K562 (cell line): ENCODE data around the gene SND1. TPM values are rescaled to one million over a fixed set of nuclear protein-coding genes. Genes with fewer than 3 reads are reported as not detected.

Experiments used
- CBFA2T2 ChIP-seq: fragments of 450-650 bp; conservative IDR thresholded peaks from 2 replicates; pipeline ENCODE4 v1.6.1; 2017; ENCODE audit warnings: mild to moderate bottlenecking
- HBP1 ChIP-seq: fragments of 450-650 bp; formaldehyde crosslinking; IDR thresholded peaks from 2 replicates; pipeline ENCODE4 v1.4.0; 2022; ENCODE audit warnings: missing genetic modification characterization
- HDAC3 ChIP-seq: fragments of 450-650 bp; IDR thresholded peaks from 2 replicates; pipeline ENCODE4 v1.6.1; 2018; ENCODE audit warnings: borderline replicate concordance, mild to moderate bottlenecking, moderate library complexity; ENCODE audit not compliant: partially characterized antibody
- MTF1 ChIP-seq: fragments of 250-450 bp; sonication (Bioruptor Pico); IDR thresholded peaks from 2 replicates; pipeline ENCODE4 v1.9.0; 2021; ENCODE audit warnings: moderate library complexity, mild to moderate bottlenecking, inconsistent platforms, borderline replicate concordance
- OTX1 ChIP-seq: fragments of 450-650 bp; formaldehyde crosslinking; IDR thresholded peaks from 2 replicates; pipeline ENCODE4 v1.4.0; 2022; ENCODE audit warnings: mild to moderate bottlenecking
- POLR2AphosphoS5 ChIP-seq: IDR thresholded peaks from 2 replicates; pipeline ENCODE4 v1.6.1; 2011; ENCODE audit warnings: mild to moderate bottlenecking, low read depth, low read length, moderate library complexity; ENCODE audit not compliant: control insufficient read depth, insufficient read depth
- U2AF2 ChIP-seq: fragments of 200-400 bp; formaldehyde crosslinking; optimal IDR thresholded peaks from 2 replicates; pipeline ENCODE3; 2017; ENCODE audit warnings: low read depth, mild to moderate bottlenecking, low read length
- ZFP1 ChIP-seq: fragments of 450-650 bp; formaldehyde crosslinking; IDR thresholded peaks from 2 replicates; pipeline ENCODE4 v1.4.0; 2020; ENCODE audit warnings: mild to moderate bottlenecking, mixed read lengths
- ZNF561 ChIP-seq: fragments of 450-650 bp; formaldehyde crosslinking; conservative IDR thresholded peaks from 2 replicates; pipeline ENCODE4 v1.4.0; 2020; ENCODE audit warnings: mild to moderate bottlenecking, moderate library complexity
- polyA plus RNA-seq, 8 experiments: library from polyadenylated mRNA; depleted of rRNA in 4 of 8; stranded (reverse) in 5 of 8; unstranded in 3 of 8; fragments of >200 nt; fragmentation: Nextera tagmentation in 2 of 8; fragmentation: Illumina TruSeq in 1 of 8; extraction: Ambion mirVana in 2 of 8; extraction: Trizol in 1 of 8; gene quantifications; 2 replicates each; pipeline versions ENCODE4 v1.2.1 to v1.2.3, GENCODE V29; 2011 to 2014; ENCODE audit warnings: inconsistent platforms in 1 of 8, missing spikeins in 1 of 8
- total RNA-seq, 7 experiments: library from RNA; depleted of rRNA in 6 of 7; stranded (reverse); fragments of >200 nt in 6 of 7; fragmentation: Illumina TruSeq in 2 of 7; extraction: Trizol in 2 of 7; gene quantifications; 2 replicates each; pipeline versions ENCODE4 v1.2.1 to v1.2.3, GENCODE V29; 2011 to 2021; ENCODE audit warnings: low replicate concordance in 1 of 7
- TF ChIP-seq, protein P1 (sequence below), 3 experiments: fragments of 200-800 bp in 1 of 3; sonication (Bioruptor generic) in 1 of 3; sonication (generic) in 1 of 3; formaldehyde crosslinking in 1 of 3; IDR thresholded peaks; 2 replicates each; pipeline versions ENCODE4 v1.6.1 to v1.8.0; 2016 to 2022; ENCODE audit warnings: mild to moderate bottlenecking in 2 of 3, missing compliant biosample characterization in 2 of 3, missing genetic modification characterization in 2 of 3, missing genetic modification reagents in 1 of 3
- TF ChIP-seq, protein P2 (sequence below): fragments of 450-650 bp; IDR thresholded peaks from 2 replicates; pipeline ENCODE4 v1.6.1; 2016; ENCODE audit warnings: mild to moderate bottlenecking, moderate library complexity

Gene SND1
- total and polyA plus RNA-seq, 9 of the 15 experiments (the other 6 are each of a cell fraction or from before 2014, with no cell fraction given) = 46.5 to 307 (median 191) TPM

- TF ChIP-seq, protein P1, sequence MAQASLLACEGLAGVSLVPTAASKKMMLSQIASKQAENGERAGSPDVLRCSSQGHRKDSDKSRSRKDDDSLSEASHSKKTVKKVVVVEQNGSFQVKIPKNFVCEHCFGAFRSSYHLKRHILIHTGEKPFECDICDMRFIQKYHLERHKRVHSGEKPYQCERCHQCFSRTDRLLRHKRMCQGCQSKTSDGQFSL (CRISPR knock-in tag; IDR thresholded peaks at IDR 0.05) = peak; percentile 52; the same call in 1 of the 2 replicates
- TF ChIP-seq, protein P1 (tag; IDR thresholded peaks at IDR 0.05) = no peak
- TF ChIP-seq MTF1 (CRISPR knock-in tag) (no peak), CBFA2T2 (peak; percentile 74), U2AF2 (no peak), OTX1 (CRISPR knock-in tag) (no peak), HBP1 (CRISPR knock-in tag) (no peak; the same call in 1 of the 2 replicates), POLR2AphosphoS5 (peak; percentile 70; the same call in 1 of the 2 replicates), ZFP1 (CRISPR knock-in tag) (no peak), HDAC3 (peak; percentile 69), ZNF561 (no peak)
- TF ChIP-seq, protein P2, sequence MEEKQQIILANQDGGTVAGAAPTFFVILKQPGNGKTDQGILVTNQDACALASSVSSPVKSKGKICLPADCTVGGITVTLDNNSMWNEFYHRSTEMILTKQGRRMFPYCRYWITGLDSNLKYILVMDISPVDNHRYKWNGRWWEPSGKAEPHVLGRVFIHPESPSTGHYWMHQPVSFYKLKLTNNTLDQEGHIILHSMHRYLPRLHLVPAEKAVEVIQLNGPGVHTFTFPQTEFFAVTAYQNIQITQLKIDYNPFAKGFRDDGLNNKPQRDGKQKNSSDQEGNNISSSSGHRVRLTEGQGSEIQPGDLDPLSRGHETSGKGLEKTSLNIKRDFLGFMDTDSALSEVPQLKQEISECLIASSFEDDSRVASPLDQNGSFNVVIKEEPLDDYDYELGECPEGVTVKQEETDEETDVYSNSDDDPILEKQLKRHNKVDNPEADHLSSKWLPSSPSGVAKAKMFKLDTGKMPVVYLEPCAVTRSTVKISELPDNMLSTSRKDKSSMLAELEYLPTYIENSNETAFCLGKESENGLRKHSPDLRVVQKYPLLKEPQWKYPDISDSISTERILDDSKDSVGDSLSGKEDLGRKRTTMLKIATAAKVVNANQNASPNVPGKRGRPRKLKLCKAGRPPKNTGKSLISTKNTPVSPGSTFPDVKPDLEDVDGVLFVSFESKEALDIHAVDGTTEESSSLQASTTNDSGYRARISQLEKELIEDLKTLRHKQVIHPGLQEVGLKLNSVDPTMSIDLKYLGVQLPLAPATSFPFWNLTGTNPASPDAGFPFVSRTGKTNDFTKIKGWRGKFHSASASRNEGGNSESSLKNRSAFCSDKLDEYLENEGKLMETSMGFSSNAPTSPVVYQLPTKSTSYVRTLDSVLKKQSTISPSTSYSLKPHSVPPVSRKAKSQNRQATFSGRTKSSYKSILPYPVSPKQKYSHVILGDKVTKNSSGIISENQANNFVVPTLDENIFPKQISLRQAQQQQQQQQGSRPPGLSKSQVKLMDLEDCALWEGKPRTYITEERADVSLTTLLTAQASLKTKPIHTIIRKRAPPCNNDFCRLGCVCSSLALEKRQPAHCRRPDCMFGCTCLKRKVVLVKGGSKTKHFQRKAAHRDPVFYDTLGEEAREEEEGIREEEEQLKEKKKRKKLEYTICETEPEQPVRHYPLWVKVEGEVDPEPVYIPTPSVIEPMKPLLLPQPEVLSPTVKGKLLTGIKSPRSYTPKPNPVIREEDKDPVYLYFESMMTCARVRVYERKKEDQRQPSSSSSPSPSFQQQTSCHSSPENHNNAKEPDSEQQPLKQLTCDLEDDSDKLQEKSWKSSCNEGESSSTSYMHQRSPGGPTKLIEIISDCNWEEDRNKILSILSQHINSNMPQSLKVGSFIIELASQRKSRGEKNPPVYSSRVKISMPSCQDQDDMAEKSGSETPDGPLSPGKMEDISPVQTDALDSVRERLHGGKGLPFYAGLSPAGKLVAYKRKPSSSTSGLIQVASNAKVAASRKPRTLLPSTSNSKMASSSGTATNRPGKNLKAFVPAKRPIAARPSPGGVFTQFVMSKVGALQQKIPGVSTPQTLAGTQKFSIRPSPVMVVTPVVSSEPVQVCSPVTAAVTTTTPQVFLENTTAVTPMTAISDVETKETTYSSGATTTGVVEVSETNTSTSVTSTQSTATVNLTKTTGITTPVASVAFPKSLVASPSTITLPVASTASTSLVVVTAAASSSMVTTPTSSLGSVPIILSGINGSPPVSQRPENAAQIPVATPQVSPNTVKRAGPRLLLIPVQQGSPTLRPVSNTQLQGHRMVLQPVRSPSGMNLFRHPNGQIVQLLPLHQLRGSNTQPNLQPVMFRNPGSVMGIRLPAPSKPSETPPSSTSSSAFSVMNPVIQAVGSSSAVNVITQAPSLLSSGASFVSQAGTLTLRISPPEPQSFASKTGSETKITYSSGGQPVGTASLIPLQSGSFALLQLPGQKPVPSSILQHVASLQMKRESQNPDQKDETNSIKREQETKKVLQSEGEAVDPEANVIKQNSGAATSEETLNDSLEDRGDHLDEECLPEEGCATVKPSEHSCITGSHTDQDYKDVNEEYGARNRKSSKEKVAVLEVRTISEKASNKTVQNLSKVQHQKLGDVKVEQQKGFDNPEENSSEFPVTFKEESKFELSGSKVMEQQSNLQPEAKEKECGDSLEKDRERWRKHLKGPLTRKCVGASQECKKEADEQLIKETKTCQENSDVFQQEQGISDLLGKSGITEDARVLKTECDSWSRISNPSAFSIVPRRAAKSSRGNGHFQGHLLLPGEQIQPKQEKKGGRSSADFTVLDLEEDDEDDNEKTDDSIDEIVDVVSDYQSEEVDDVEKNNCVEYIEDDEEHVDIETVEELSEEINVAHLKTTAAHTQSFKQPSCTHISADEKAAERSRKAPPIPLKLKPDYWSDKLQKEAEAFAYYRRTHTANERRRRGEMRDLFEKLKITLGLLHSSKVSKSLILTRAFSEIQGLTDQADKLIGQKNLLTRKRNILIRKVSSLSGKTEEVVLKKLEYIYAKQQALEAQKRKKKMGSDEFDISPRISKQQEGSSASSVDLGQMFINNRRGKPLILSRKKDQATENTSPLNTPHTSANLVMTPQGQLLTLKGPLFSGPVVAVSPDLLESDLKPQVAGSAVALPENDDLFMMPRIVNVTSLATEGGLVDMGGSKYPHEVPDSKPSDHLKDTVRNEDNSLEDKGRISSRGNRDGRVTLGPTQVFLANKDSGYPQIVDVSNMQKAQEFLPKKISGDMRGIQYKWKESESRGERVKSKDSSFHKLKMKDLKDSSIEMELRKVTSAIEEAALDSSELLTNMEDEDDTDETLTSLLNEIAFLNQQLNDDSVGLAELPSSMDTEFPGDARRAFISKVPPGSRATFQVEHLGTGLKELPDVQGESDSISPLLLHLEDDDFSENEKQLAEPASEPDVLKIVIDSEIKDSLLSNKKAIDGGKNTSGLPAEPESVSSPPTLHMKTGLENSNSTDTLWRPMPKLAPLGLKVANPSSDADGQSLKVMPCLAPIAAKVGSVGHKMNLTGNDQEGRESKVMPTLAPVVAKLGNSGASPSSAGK = no peak
Measured at GRCh38 chr7:127822822-127823508, 171.0 kb downstream of the SND1 start (continued).
